GM04504 (cell line): ENCODE results near the gene MCRIP2.
"Not testable (repeated sequence)": the region's sequence is repeated elsewhere in the genome, so short reads cannot be mapped to it uniquely, and the experiment has no call there.

Source experiments
- DNase-seq: peaks from one replicate; pipeline ENCODE4 v3.0.0-alpha.2; 2012; ENCODE audit warnings: low read depth

The MCRIP2 gene

GRCh38 chr16:681746-682427 lies 40.3 kb downstream of the MCRIP2 start:
- DNase-seq: no peak

- DNase-seq: no peak
These were observed 41.1 kb downstream of the MCRIP2 start for GRCh38 chr16:682493-683395.

- no peak for DNase-seq
These were observed 41.9 kb downstream of the MCRIP2 start for GRCh38 chr16:683396-684070.

GRCh38 chr16:684071-684794 lies 42.6 kb downstream of the MCRIP2 start, which contains the start of gene JMJD8:
Gene JMJD8 (minus strand): TSS chr16:684334. CDS start chr16:684319, 15 bp downstream.
- peak; percentile 87 for DNase-seq

- no peak for DNase-seq
These were observed 43.5 kb downstream of the MCRIP2 start for GRCh38 chr16:684961-685696.

DNA sequence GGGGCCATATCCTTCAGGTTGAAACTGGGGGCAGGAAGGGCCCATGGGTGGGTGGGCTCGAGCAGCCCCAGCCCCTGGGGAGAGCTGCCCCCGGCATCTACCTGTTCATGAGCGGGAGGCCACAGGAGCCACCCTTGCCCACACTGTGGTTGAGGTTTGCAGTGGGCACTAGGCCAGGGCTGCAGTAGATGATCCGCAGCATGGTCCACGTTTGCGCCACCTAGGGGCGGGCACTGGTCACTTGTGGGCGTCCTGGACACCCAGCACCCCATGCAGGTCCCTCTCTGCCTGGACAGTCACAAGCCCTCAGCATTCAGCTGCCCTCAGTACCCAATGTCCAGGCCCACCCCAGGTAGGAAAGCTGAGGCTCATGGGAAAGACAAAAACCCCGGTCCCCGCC lies 44.3 kb downstream of the MCRIP2 start:
- no peak for DNase-seq

- no peak for DNase-seq
These were observed 45.0 kb downstream of the MCRIP2 start for GRCh38 chr16:686459-687260.

DNA sequence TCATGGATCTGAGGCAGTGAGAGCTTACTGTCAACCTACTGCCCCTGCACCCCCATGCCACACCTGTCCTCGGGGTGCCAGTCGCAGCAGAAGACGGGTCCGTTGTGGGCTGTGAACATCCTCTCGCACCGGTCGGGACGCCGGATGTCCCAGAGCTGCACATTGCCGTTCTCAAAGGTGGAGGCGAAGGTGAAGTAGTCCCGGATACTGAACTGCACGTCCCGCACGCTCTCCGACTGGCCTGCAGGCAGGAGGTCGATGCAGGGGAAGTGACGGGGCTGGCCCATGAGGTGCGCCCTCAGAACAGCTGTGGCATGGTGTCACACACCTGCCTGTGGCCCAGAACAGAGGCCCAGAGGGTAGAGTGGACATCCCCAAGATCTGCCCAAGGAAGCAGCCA lies 45.9 kb downstream of the MCRIP2 start:
- DNase-seq: no peak

GRCh38 chr16:689175-689897 lies 47.7 kb downstream of the MCRIP2 start:
- DNase-seq: no peak

DNA sequence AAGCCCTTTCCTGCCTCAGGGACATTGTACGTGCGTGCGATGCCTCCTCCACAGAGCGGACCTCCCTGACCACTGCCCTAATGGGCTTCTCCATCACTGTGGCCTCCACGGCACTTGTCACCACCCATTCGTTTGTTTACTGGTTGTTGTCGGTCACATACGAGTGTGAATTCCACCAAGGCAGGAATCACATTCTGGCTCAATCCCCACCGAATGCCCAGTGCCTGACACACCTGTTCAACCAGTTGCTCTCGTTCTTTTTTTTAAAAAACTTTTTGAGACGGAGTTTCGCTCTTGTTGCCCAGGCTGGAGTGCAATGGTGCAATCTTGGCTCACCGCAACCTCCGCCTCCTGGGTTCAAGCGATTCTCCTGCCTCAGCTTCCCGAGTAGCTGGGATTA lies 49.6 kb downstream of the MCRIP2 start:
- not testable (repeated sequence) for DNase-seq

DNA sequence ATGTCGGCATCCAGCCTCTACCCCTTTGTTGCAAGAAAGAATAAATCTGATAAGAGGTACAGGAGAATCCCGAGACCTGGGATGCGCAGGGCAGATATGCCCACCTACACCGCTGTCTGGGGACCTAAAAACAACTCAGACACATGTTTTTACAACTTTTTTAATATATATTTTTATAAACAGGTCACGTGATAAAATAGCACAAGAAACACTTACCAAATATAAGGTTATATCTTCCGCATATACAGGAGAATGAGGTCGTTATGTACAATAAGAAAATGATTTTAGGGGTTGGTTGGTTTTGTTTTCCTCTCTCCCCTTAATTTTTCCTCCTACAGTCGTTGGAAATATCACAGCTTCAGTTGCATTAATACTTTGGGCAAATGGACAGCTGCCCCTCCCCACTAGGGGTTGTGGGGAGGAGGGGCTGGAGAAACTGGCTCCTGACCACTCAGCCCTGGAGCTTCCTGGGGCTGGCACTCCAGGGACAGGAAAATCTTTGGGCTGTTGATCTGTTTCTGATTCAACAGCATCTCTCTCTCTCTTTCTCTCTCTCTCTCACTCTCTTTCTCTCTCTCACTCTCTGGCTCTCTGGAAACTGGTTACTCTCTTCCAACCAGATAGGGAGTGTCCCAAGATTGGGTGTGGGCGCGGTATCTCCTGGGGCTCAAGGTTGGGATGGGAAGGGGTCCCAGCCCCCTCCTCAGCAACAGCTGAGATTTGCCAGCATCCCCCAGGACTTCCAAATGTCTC lies 50.9 kb downstream of the MCRIP2 start:
- DNase-seq: no peak

- DNase-seq: no peak
These were observed 51.7 kb downstream of the MCRIP2 start for GRCh38 chr16:693364-693763.

GRCh38 chr16:693766-694165 lies 52.1 kb downstream of the MCRIP2 start:
- no peak for DNase-seq

- DNase-seq: no peak
These were observed 52.7 kb downstream of the MCRIP2 start for GRCh38 chr16:694187-694862.

- DNase-seq: no peak
These were observed 53.3 kb downstream of the MCRIP2 start for GRCh38 chr16:694863-695354.

DNA sequence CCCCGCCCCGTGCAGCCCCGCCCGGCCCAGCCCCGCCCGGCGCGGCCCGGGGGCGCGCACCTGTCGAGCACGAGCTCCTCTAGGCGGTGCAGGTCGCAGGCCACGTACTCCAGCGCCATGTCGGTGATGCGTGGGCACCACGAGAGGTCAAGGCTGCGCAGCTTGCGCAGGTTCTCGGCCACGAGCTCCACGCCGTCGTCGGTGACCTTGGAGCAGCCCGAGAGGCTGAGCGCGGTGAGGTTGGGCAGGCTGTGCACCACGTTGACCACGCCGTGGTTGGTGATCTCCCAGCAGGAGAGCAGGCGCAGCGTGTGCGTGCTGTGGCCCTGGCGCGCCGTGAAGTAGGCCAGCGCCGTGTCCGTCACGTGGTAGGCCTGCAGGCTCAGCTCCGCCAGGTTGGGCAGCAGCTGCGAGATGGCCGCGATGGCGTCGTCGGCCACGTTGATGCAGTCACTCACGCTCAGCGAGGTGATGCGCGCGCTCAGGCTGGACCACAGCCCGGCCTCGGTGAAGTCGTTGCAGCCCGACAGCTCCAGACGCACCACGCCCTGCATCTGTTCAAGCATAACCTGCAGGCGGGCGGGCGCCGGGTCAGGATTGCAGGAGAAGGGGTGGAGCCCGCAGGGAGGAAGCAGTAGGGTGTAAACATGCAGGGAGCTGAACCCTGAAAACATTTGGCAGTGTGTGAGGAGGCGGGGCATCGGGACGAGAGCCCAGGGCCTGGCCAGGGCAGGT lies 53.9 kb downstream of the MCRIP2 start:
- DNase-seq: no peak
